Measurements from ENCODE around the gene FLT1. TPM values are rescaled to one million over a fixed set of nuclear protein-coding genes. Genes with fewer than 3 reads are reported as not detected.
A peak's percentile ranks its signal among the peaks of the same experiment; 100 is the strongest.

FLT1 gene
- total RNA-seq, 6 experiments from 2014 or later, result 80.5 to 118 (median 91.0) TPM

- Mint-ChIP-seq H3K9me3 (no peaks in the 10 kb centered on the region), H3K27me3 (ENCODE audit: insufficient read depth) (peaks cover 3% of the 10 kb centered on the region), H3K36me3 (ENCODE audit: low read depth) (peaks cover 57% of the 10 kb centered on the region), H3K27ac (peak overlapping the region; percentile 75), H3K4me3 (peak overlapping the region; percentile 44), H3K4me1 (ENCODE audit: low read depth) (peaks cover 80% of the 10 kb centered on the region)
- TF ChIP-seq CTCF (IDR thresholded peaks at IDR 0.05), result no peak
- DNase-seq, result no peak
Observed at GRCh38 chr13:28392428-28392827, 102.5 kb downstream of the FLT1 start.

- Mint-ChIP-seq H3K27me3 (ENCODE audit: insufficient read depth) (no peaks in the 10 kb centered on the region), H3K27ac (peak overlapping the region; percentile 72), H3K9me3 (no peaks in the 10 kb centered on the region), H3K36me3 (ENCODE audit: low read depth) (peaks cover 37% of the 10 kb centered on the region), H3K4me3 (peak overlapping the region; percentile 4; the same call in 1 of the 2 replicates), H3K4me1 (ENCODE audit: low read depth) (peaks cover 62% of the 10 kb centered on the region)
- no peak for TF ChIP-seq CTCF (IDR thresholded peaks at IDR 0.05)
- no peak for DNase-seq
Observed at GRCh38 chr13:28387740-28388501, 107.0 kb downstream of the FLT1 start.

- H3K27me3 Mint-ChIP-seq (ENCODE audit: insufficient read depth), result no peaks in the 10 kb centered on the region
- H3K9me3 Mint-ChIP-seq, result no peaks in the 10 kb centered on the region
- no peak overlapping the region for H3K4me3 Mint-ChIP-seq
- H3K27ac Mint-ChIP-seq, result peak overlapping the region; percentile 38; the same call in 1 of the 2 replicates
- H3K4me1 Mint-ChIP-seq (ENCODE audit: low read depth), result peaks cover 54% of the 10 kb centered on the region
- TF ChIP-seq CTCF (IDR thresholded peaks at IDR 0.05), result no peak
- H3K36me3 Mint-ChIP-seq (ENCODE audit: low read depth), result peaks cover 33% of the 10 kb centered on the region
- DNase-seq, result no peak
Observed at GRCh38 chr13:28385362-28385761, 109.6 kb downstream of the FLT1 start.

- Mint-ChIP-seq H3K4me1 (ENCODE audit: low read depth) (peaks cover 55% of the 10 kb centered on the region), H3K9me3 (no peaks in the 10 kb centered on the region), H3K27me3 (ENCODE audit: insufficient read depth) (no peaks in the 10 kb centered on the region), H3K36me3 (ENCODE audit: low read depth) (peaks cover 29% of the 10 kb centered on the region), H3K4me3 (no peak overlapping the region), H3K27ac (no peak overlapping the region)
- DNase-seq, result no peak
- TF ChIP-seq CTCF (IDR thresholded peaks at IDR 0.05), result no peak
Observed at GRCh38 chr13:28384789-28385188, 110.1 kb downstream of the FLT1 start.

GRCh38 chr13:28380319-28380718 lies 114.6 kb downstream of the FLT1 start:
- Mint-ChIP-seq H3K36me3 (ENCODE audit: low read depth) (peaks cover 26% of the 10 kb centered on the region), H3K4me1 (ENCODE audit: low read depth) (peaks cover 28% of the 10 kb centered on the region), H3K27ac (no peak overlapping the region), H3K4me3 (no peak overlapping the region), H3K27me3 (ENCODE audit: insufficient read depth) (no peaks in the 10 kb centered on the region), H3K9me3 (no peaks in the 10 kb centered on the region)
- no peak for DNase-seq
- no peak for TF ChIP-seq CTCF (IDR thresholded peaks at IDR 0.05)
